ENCODE results near the gene AK2.

AK2 gene

GRCh38 chr1:33043267-33044092 is 6.8 kb upstream of the AK2 start:
- no peak for FAIRE-seq
- TF ChIP-seq POLR2A (IDR thresholded peaks at IDR 0.05; ENCODE audit: low read depth, low read length) (no peak), PAX5 (IDR thresholded peaks at IDR 0.05; ENCODE audit: insufficient read depth, low read length, severe bottlenecking) (no peak), POU2F2 (IDR thresholded peaks at IDR 0.05; ENCODE audit: low read depth, low read length) (no peak), SPI1 (IDR thresholded peaks at IDR 0.05; ENCODE audit: low read depth, low read length) (no peak), TAF1 (IDR thresholded peaks at IDR 0.05; ENCODE audit: low read depth, low read length) (no peak), POLR2AphosphoS5 (IDR thresholded peaks at IDR 0.05; ENCODE audit: low read depth, low read length) (no peak)

DNA sequence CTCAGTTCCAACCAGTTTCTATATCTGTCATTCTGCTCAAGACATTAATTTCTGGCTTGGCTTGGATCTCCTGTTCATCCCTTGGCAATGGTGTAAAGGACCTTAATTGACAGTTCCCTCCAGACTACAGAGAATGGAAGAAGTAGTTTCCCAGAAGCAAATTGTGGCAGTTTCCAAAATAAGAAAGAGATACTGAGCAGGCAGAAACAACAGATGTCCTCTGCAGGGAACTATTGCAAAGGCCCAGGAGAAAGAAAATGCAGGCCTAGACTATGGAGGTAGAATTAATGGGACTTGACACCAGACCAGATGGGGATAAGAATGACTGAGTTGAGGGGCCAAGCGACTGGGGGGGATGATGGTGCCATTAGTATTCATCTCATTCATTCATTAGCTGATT is 6.1 kb upstream of the AK2 start:
- TF ChIP-seq POLR2A (IDR thresholded peaks at IDR 0.05; ENCODE audit: low read depth, low read length) (no peak), TAF1 (IDR thresholded peaks at IDR 0.05; ENCODE audit: low read depth, low read length) (no peak), SPI1 (IDR thresholded peaks at IDR 0.05; ENCODE audit: low read depth, low read length) (no peak), PAX5 (IDR thresholded peaks at IDR 0.05; ENCODE audit: insufficient read depth, low read length, severe bottlenecking) (no peak), POLR2AphosphoS5 (IDR thresholded peaks at IDR 0.05; ENCODE audit: low read depth, low read length) (no peak), POU2F2 (IDR thresholded peaks at IDR 0.05; ENCODE audit: low read depth, low read length) (no peak)
- no peak for FAIRE-seq
- DNase-seq (ENCODE audit: insufficient read length, low spot score): no peak

More at GRCh38 chr1:33043267-33044092, 6.8 kb upstream of the AK2 start:
- no peak for DNase-seq (ENCODE audit: insufficient read length, low spot score)

- TF ChIP-seq SPI1 (IDR thresholded peaks at IDR 0.05; ENCODE audit: low read depth, low read length) (no peak), POU2F2 (IDR thresholded peaks at IDR 0.05; ENCODE audit: low read depth, low read length) (no peak), POLR2AphosphoS5 (IDR thresholded peaks at IDR 0.05; ENCODE audit: low read depth, low read length) (no peak), PAX5 (IDR thresholded peaks at IDR 0.05; ENCODE audit: insufficient read depth, low read length, severe bottlenecking) (no peak), TAF1 (IDR thresholded peaks at IDR 0.05; ENCODE audit: low read depth, low read length) (no peak), POLR2A (IDR thresholded peaks at IDR 0.05; ENCODE audit: low read depth, low read length) (no peak)
- DNase-seq (ENCODE audit: insufficient read length, low spot score) (no peak), FAIRE-seq (no peak)
Measured at GRCh38 chr1:33041026-33041425, 4.3 kb upstream of the AK2 start.

DNA sequence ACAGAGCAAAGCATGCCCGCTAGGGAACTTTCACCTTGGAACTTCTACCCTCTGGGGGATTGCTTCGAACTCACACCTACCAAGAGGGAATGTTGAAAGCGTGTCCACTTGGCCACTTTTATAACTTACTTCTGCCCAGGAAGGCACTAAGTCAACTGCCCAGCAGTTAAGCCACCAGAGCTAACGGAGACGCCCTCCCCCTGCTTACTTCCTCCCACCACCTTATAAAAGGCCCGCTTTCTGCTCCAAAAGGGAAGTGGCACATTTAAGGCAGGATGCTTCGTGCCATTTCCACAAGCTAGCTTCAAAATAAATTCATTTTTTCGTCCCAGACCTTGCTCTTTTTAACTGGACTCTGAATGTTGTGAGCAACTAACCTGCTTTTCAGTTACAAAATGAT is 3.2 kb upstream of the AK2 start:
- DNase-seq (ENCODE audit: insufficient read length, low spot score): no peak

GRCh38 chr1:33036051-33036525 is 595 bp downstream of the AK2 start:
- no peak for FAIRE-seq
- no peak for DNase-seq (ENCODE audit: insufficient read length, low spot score)
- TF ChIP-seq PAX5 (IDR thresholded peaks at IDR 0.05; ENCODE audit: insufficient read depth, low read length, severe bottlenecking) (no peak), POLR2AphosphoS5 (IDR thresholded peaks at IDR 0.05; ENCODE audit: low read depth, low read length) (no peak), TAF1 (IDR thresholded peaks at IDR 0.05; ENCODE audit: low read depth, low read length) (no peak), POLR2A (IDR thresholded peaks at IDR 0.05; ENCODE audit: low read depth, low read length) (no peak), SPI1 (IDR thresholded peaks at IDR 0.05; ENCODE audit: low read depth, low read length) (no peak), POU2F2 (IDR thresholded peaks at IDR 0.05; ENCODE audit: low read depth, low read length) (no peak)

More for the DNA sequence above, 3.2 kb upstream of the AK2 start:
- no peak for FAIRE-seq
- TF ChIP-seq SPI1 (IDR thresholded peaks at IDR 0.05; ENCODE audit: low read depth, low read length) (peak; percentile 10; the same call in 1 of the 2 replicates), PAX5 (IDR thresholded peaks at IDR 0.05; ENCODE audit: insufficient read depth, low read length, severe bottlenecking) (no peak), POLR2A (IDR thresholded peaks at IDR 0.05; ENCODE audit: low read depth, low read length) (no peak)

DNA sequence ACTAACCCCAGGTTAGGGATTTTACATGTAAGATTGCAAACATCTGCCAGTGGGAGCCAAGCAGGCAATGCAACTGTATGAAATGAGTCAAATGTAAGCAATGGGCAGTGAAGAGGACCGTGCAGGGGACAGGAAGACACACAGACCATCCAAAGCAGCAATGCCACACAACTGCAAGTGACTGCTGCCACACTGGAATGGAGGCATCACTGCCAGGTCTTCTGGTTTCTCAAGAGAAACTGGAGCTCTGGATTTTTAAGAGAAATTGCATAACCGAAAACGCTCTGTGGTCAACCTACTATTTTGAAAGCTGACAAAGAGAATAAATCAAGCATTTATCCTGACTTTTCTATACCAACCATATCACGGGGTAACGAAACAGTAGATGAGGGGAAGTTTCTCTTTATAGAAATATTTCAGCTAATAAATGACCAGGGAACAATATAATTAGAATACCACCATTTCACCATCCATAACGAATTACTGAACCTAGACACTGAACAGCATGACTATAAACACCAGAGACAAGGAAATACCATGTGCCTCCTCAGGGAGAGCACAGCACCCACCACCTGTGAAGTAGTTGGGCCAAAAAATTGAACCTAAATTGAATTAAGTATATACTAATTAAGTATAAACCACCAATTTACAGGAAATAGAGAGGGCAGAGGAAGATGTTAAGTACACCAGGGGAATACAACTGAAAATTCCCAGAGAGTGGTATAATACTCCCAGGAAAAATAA is 4.4 kb downstream of the AK2 start:
- peak; percentile 52 for FAIRE-seq
- DNase-seq (ENCODE audit: insufficient read length, low spot score): no peak
- TF ChIP-seq SPI1 (IDR thresholded peaks at IDR 0.05; ENCODE audit: low read depth, low read length): no peak
- no peak for TF ChIP-seq POLR2AphosphoS5 (IDR thresholded peaks at IDR 0.05; ENCODE audit: low read depth, low read length)
- no peak for TF ChIP-seq PAX5 (IDR thresholded peaks at IDR 0.05; ENCODE audit: insufficient read depth, low read length, severe bottlenecking)
- no peak for TF ChIP-seq POLR2A (IDR thresholded peaks at IDR 0.05; ENCODE audit: low read depth, low read length)
- no peak for TF ChIP-seq TAF1 (IDR thresholded peaks at IDR 0.05; ENCODE audit: low read depth, low read length)
- no peak for TF ChIP-seq POU2F2 (IDR thresholded peaks at IDR 0.05; ENCODE audit: low read depth, low read length)

DNA sequence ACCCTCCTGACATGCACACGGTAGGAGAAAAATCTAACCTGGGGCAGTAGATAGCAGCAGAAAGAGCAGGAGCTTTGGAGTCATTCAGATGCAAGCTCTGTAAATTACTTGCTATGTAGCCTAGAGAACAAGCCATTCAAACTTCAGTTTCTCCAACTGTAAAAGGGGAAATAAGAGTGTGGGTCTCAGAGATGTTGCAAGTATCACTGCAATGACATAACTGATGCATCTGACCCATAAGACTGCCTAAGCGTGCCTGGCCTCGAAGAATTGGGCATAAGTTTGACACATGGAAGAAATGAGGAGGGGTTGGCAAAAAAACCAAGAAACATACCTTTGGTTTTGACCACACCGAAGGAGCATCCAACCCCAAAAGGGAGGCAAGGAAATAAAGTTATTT is 5.2 kb downstream of the AK2 start:
- FAIRE-seq (no peak), DNase-seq (ENCODE audit: insufficient read length, low spot score) (no peak)
- TF ChIP-seq POU2F2 (IDR thresholded peaks at IDR 0.05; ENCODE audit: low read depth, low read length) (no peak), POLR2A (IDR thresholded peaks at IDR 0.05; ENCODE audit: low read depth, low read length) (no peak), TAF1 (IDR thresholded peaks at IDR 0.05; ENCODE audit: low read depth, low read length) (no peak), PAX5 (IDR thresholded peaks at IDR 0.05; ENCODE audit: insufficient read depth, low read length, severe bottlenecking) (no peak), SPI1 (IDR thresholded peaks at IDR 0.05; ENCODE audit: low read depth, low read length) (no peak), POLR2AphosphoS5 (IDR thresholded peaks at IDR 0.05; ENCODE audit: low read depth, low read length) (no peak)

GRCh38 chr1:33030575-33030974 is 6.1 kb downstream of the AK2 start:
- TF ChIP-seq POLR2A (IDR thresholded peaks at IDR 0.05; ENCODE audit: low read depth, low read length): no peak
- no peak for TF ChIP-seq PAX5 (IDR thresholded peaks at IDR 0.05; ENCODE audit: insufficient read depth, low read length, severe bottlenecking)
- no peak for TF ChIP-seq SPI1 (IDR thresholded peaks at IDR 0.05; ENCODE audit: low read depth, low read length)
- TF ChIP-seq POU2F2 (IDR thresholded peaks at IDR 0.05; ENCODE audit: low read depth, low read length): no peak
- TF ChIP-seq POLR2AphosphoS5 (IDR thresholded peaks at IDR 0.05; ENCODE audit: low read depth, low read length): no peak
- no peak for TF ChIP-seq TAF1 (IDR thresholded peaks at IDR 0.05; ENCODE audit: low read depth, low read length)
- no peak for FAIRE-seq
- DNase-seq (ENCODE audit: insufficient read length, low spot score): no peak

DNA sequence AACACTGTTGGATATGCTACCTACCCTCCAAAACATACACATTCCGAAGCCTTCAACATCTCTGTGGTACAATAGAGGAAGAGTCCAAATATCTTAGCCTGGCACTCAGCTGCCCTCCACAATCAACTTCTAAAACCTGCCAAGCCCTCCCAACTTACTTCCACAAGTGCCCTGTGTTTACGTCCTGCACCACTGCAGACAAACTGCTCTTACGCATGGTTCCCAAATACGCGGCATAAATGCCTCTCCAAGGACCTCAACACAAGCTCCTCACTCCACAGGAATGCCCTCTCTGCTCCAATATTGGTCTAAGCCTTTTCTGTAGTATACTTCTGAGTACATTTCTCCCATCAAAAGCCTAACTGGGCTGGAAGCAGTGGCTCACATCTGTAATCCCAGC is 6.8 kb downstream of the AK2 start:
- DNase-seq (ENCODE audit: insufficient read length, low spot score): no peak
- no peak for FAIRE-seq
- TF ChIP-seq SPI1 (IDR thresholded peaks at IDR 0.05; ENCODE audit: low read depth, low read length) (no peak), POU2F2 (IDR thresholded peaks at IDR 0.05; ENCODE audit: low read depth, low read length) (no peak)
